GM12891 (cell line): ENCODE data around the gene GPSM1.

Experiments
- DNase-seq: peaks from one replicate; pipeline ENCODE4 v3.0.0; 2011; ENCODE audit warnings: low spot score; ENCODE audit not compliant: insufficient read length
- FAIRE-seq: peaks from 2 replicates; lab custom pipeline; 2011; peaks lifted over from hg19 to GRCh38; lab: Jason Lieb, UNC
- PAX5 ChIP-seq: IDR thresholded peaks from 2 replicates; pipeline ENCODE4 v1.6.1; 2011; ENCODE audit warnings: low read length, moderate library complexity, mild to moderate bottlenecking; ENCODE audit not compliant: insufficient read depth, severe bottlenecking
- POLR2A ChIP-seq: IDR thresholded peaks from 2 replicates; pipeline ENCODE4 v1.6.1; 2011; ENCODE audit warnings: low read depth, low read length, control low read depth
- POLR2AphosphoS5 ChIP-seq: IDR thresholded peaks from 2 replicates; pipeline ENCODE4 v1.6.1; 2011; ENCODE audit warnings: low read depth, low read length, control low read depth
- POU2F2 ChIP-seq: IDR thresholded peaks from 2 replicates; pipeline ENCODE4 v1.6.1; 2011; ENCODE audit warnings: low read depth, mild to moderate bottlenecking, control low read depth, low read length, moderate library complexity
- SPI1 ChIP-seq: IDR thresholded peaks from 2 replicates; pipeline ENCODE4 v1.6.1; 2011; ENCODE audit warnings: low read depth, low read length, control low read depth
- TAF1 ChIP-seq: IDR thresholded peaks from 2 replicates; pipeline ENCODE4 v1.6.1; 2011; ENCODE audit warnings: low read depth, low read length, control low read depth

The GPSM1 gene

GRCh38 chr9:136367296-136368145 is 40.2 kb downstream of the GPSM1 start:
- TF ChIP-seq POLR2A (no peak), POLR2AphosphoS5 (no peak), SPI1 (no peak), PAX5 (no peak), TAF1 (no peak), POU2F2 (no peak)
- no peak for DNase-seq
- no peak for FAIRE-seq

- no peak for DNase-seq
- no peak for FAIRE-seq
- TF ChIP-seq POU2F2 (no peak), POLR2AphosphoS5 (no peak), SPI1 (no peak), PAX5 (no peak), TAF1 (no peak), POLR2A (no peak)
Measured at GRCh38 chr9:136368190-136368589, 40.9 kb downstream of the GPSM1 start.

- TF ChIP-seq POLR2A, result no peak
- TF ChIP-seq PAX5, result no peak
- TF ChIP-seq SPI1, result no peak
- TF ChIP-seq POLR2AphosphoS5, result no peak
- TF ChIP-seq POU2F2, result no peak
- TF ChIP-seq TAF1, result no peak
- FAIRE-seq, result no peak
Measured at GRCh38 chr9:136370037-136370436, 42.7 kb downstream of the GPSM1 start.

GRCh38 chr9:136370687-136371532 is 43.6 kb downstream of the GPSM1 start:
- no peak for DNase-seq
- no peak for FAIRE-seq
- TF ChIP-seq TAF1, result no peak
- TF ChIP-seq SPI1, result no peak
- TF ChIP-seq POLR2AphosphoS5, result no peak
- TF ChIP-seq POU2F2, result no peak

More at GRCh38 chr9:136370037-136370436, 42.7 kb downstream of the GPSM1 start:
- no peak for DNase-seq

- no peak for TF ChIP-seq TAF1
- TF ChIP-seq PAX5, result no peak
- no peak for TF ChIP-seq POLR2AphosphoS5
- TF ChIP-seq SPI1, result no peak
- FAIRE-seq, result no peak
- DNase-seq, result no peak
Measured at GRCh38 chr9:136371533-136371880, 44.2 kb downstream of the GPSM1 start.

- TF ChIP-seq POLR2AphosphoS5 (no peak), TAF1 (no peak), POLR2A (no peak), SPI1 (no peak), POU2F2 (no peak), PAX5 (no peak)
- FAIRE-seq (no peak), DNase-seq (no peak)
Measured at GRCh38 chr9:136372006-136372405, 44.7 kb downstream of the GPSM1 start.

- DNase-seq, result no peak
- TF ChIP-seq PAX5 (no peak), SPI1 (peak; percentile 72)
- no peak for FAIRE-seq
Measured at GRCh38 chr9:136372561-136373299, 45.4 kb downstream of the GPSM1 start.

GRCh38 chr9:136373300-136374182 is 46.2 kb downstream of the GPSM1 start, which contains the start of gene CARD9:
TSS of gene CARD9 (minus strand) at chr9:136373669. CDS start at chr9:136372078, 1,591 bp downstream.
- DNase-seq (no peak), FAIRE-seq (no peak)
- TF ChIP-seq PAX5 (no peak), POLR2A (no peak), SPI1 (no peak), POLR2AphosphoS5 (no peak), POU2F2 (no peak), TAF1 (no peak)
